ENCODE results near the gene SLC38A3.
"Not testable (repeated sequence)": the region's sequence is repeated elsewhere in the genome, so short reads cannot be mapped to it uniquely, and the experiment has no call there.

DNA sequence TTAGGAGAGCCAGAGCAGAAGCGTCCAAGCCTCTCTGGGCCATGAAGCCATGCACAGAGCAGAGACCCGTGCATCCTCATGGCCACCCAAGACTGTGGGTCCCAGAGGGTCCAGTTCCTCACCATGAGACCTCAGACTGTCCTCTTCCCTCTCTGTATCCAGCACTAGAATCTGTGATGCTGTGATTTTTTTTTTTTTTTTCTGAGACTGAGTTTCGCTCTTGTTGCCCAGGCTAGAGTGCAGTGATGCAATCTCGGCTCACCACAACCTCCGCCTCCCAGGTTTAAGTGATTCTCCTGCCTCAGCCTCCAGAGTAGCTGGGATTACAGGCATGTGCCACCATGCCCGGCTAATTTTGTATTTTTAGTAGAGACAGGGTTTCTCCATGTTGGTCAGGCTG is 39.7 kb downstream of the SLC38A3 start:
- not testable (repeated sequence) for TF ChIP-seq CTCF (IDR thresholded peaks at IDR 0.05); SIN3A (IDR thresholded peaks at IDR 0.05; ENCODE audit: borderline replicate concordance, insufficient read depth, low read depth, low read length)

Data from Panc1 (cell line).